Endothelial cell of umbilical vein (primary cell): ENCODE data around the gene NR6A1. TPM values are rescaled to one million over a fixed set of nuclear protein-coding genes. Genes with fewer than 3 reads are reported as not detected.

Experiments
- BruUV-seq: library from RNA; stranded (reverse); fragments of 400-500 nt; replicated peaks from 2 replicates; lab custom pipeline; 2021; lab: Mats Ljungman, UMichigan
- CTCF ChIA-PET: fragments of 300-600, 350-600 bp; sonication (Branson Sonifier 250); formaldehyde crosslinking; loops from one replicate; lab custom pipeline; 2021; ENCODE audit warnings: antibody characterized with exemption, inconsistent platforms; lab: Charles Lee
- POLR2A ChIA-PET: fragments of 300-600, 350-600 bp; sonication (Branson Sonifier 250); formaldehyde crosslinking; loops from one replicate; lab custom pipeline; 2021; ENCODE audit warnings: antibody characterized with exemption, inconsistent platforms; lab: Charles Lee
- DNase-seq: peaks from one replicate; pipeline ENCODE4 v3.0.0-alpha.2; 2011; ENCODE audit warnings: low read depth, low spot score
- FAIRE-seq: peaks from 2 replicates; lab custom pipeline; 2011; peaks lifted over from hg19 to GRCh38; lab: Jason Lieb, UNC
- H2AFZ ChIP-seq: 2 replicates; pipeline ENCODE4 v1.6.0; 2012; ENCODE audit warnings: low read depth, low read length, control low read depth, inconsistent platforms
- H3K27ac ChIP-seq: 2 replicates; pipeline ENCODE4 v1.5.1; 2011; ENCODE audit warnings: low read depth, mild to moderate bottlenecking, control low read depth, low read length, moderate library complexity; ENCODE audit not compliant: insufficient read depth
- H3K27me3 ChIP-seq, 2 experiments: 2 replicates each; pipeline versions ENCODE4 v1.6.0 to v1.6.1; 2011; ENCODE audit warnings: low read length in 2 of 2, mixed read lengths in 1 of 2; ENCODE audit not compliant: control insufficient read depth in 2 of 2, insufficient read depth in 2 of 2
- H3K36me3 ChIP-seq, 2 experiments: 2 replicates in 1 of 2; 3 replicates in 1 of 2; pipeline ENCODE4 v1.5.1; 2011; ENCODE audit warnings: low read length in 2 of 2, mild to moderate bottlenecking in 1 of 2, moderate library complexity in 1 of 2; ENCODE audit not compliant: control insufficient read depth in 2 of 2, insufficient read depth in 2 of 2; ENCODE audit errors: extremely low read depth in 1 of 2
- H3K4me1 ChIP-seq: 3 replicates; pipeline ENCODE4 v1.5.1; 2011; ENCODE audit warnings: mild to moderate bottlenecking, low read length; ENCODE audit not compliant: control insufficient read depth, insufficient read depth; ENCODE audit errors: extremely low read depth
- H3K4me2 ChIP-seq: 2 replicates; pipeline ENCODE4 v1.6.1; 2011; ENCODE audit warnings: low read length, control low read depth, mixed read lengths; ENCODE audit not compliant: insufficient read depth
- H3K4me3 ChIP-seq, 3 experiments: fragments of 200-600 bp in 1 of 3; sonication (generic), shearing (Covaris generic) in 1 of 3; replicated peaks in 1 of 3; 2 replicates each; pipeline ENCODE4 v1.5.1; 2011 to 2016; ENCODE audit warnings: control low read depth in 3 of 3, low read length in 3 of 3, mild to moderate bottlenecking in 2 of 3, inconsistent platforms in 1 of 3, low read depth in 1 of 3, moderate library complexity in 1 of 3; ENCODE audit not compliant: insufficient read depth in 1 of 3
- H3K79me2 ChIP-seq: 2 replicates; pipeline ENCODE4 v1.6.0; 2012; ENCODE audit warnings: low read length, inconsistent platforms; ENCODE audit not compliant: control insufficient read depth, insufficient read depth
- H3K9ac ChIP-seq: replicated peaks from 2 replicates; pipeline ENCODE3; 2011; ENCODE audit warnings: low read length, control low read depth; ENCODE audit not compliant: insufficient read depth; ENCODE audit errors: extremely low read depth
- H3K9me1 ChIP-seq: replicated peaks from 3 replicates; pipeline ENCODE4 v1.6.0; 2011; ENCODE audit warnings: mild to moderate bottlenecking, low read length; ENCODE audit not compliant: control insufficient read depth, insufficient read depth; ENCODE audit errors: extremely low read depth
- H3K9me3 ChIP-seq: replicated peaks from 2 replicates; pipeline ENCODE4 v1.5.1; 2012; ENCODE audit warnings: low read length, inconsistent platforms; ENCODE audit not compliant: control insufficient read depth, insufficient read depth
- H4K20me1 ChIP-seq: replicated peaks from 2 replicates; pipeline ENCODE3; 2011; ENCODE audit warnings: mild to moderate bottlenecking, low read length; ENCODE audit not compliant: control insufficient read depth, insufficient read depth; ENCODE audit errors: extremely low read depth
- EZH2 ChIP-seq: IDR thresholded peaks from 2 replicates; pipeline ENCODE4 v1.6.1; 2012; ENCODE audit warnings: borderline replicate concordance, low read depth, mild to moderate bottlenecking, moderate library complexity, low read length, inconsistent platforms; ENCODE audit not compliant: severe bottlenecking
- FOS ChIP-seq: IDR thresholded peaks from 2 replicates; pipeline ENCODE4 v1.6.1; 2011; ENCODE audit warnings: mild to moderate bottlenecking, low read length, moderate library complexity, borderline replicate concordance; ENCODE audit not compliant: insufficient read depth
- GATA2 ChIP-seq: IDR thresholded peaks from 2 replicates; pipeline ENCODE4 v1.7.0; 2011; ENCODE audit warnings: low read depth, mild to moderate bottlenecking, moderate library complexity, mixed read lengths, low read length; ENCODE audit not compliant: insufficient read length, insufficient read depth
- JUN ChIP-seq: IDR thresholded peaks from 2 replicates; pipeline ENCODE4 v1.6.1; 2011; ENCODE audit warnings: borderline replicate concordance, low read depth; ENCODE audit not compliant: insufficient read length, insufficient read depth
- MYC ChIP-seq: IDR thresholded peaks from one replicate; pipeline ENCODE4 v1.6.1; 2011; ENCODE audit warnings: mild to moderate bottlenecking, low read depth, low read length
- POLR2A ChIP-seq: IDR thresholded peaks from 2 replicates; pipeline ENCODE4 v1.6.1; 2012; ENCODE audit warnings: low read depth, mild to moderate bottlenecking, control low read depth, low read length
- POLR2AphosphoS5 ChIP-seq: IDR thresholded peaks from 2 replicates; pipeline ENCODE4 v1.6.1; 2012; ENCODE audit warnings: low read depth, mild to moderate bottlenecking, control low read depth, low read length, moderate library complexity; ENCODE audit not compliant: insufficient read depth
- dilution Hi-C: fragments of 300-500 bp; cut with MboI; formaldehyde crosslinking; loops from one replicate; pipeline ENCODE4 v1.15.0; 2019; ENCODE audit warnings: low sequenced_read_pairs; ENCODE audit not compliant: extremely low pct_ligation_motif_present
- intact Hi-C: fragments of 100-400 bp; cut with micrococcal nuclease; formaldehyde crosslinking; loops from one replicate; pipeline ENCODE4 v1.10.0; 2022
- polyA plus RNA-seq, 4 experiments: library from polyadenylated mRNA; depleted of rRNA in 3 of 4; stranded (reverse) in 3 of 4; unstranded in 1 of 4; fragments of >200 nt; gene quantifications; 2 replicates each; pipeline versions ENCODE4 v1.2.1 to v1.2.3, GENCODE V29; 2011 to 2012; ENCODE audit warnings: missing spikeins in 1 of 4
- total RNA-seq: library from RNA; stranded (reverse); gene quantifications from 2 replicates; pipeline ENCODE4 v1.2.3, GENCODE V29; 2021
- TF ChIP-seq, protein P1 (sequence below), 2 donors: IDR thresholded peaks; 1 replicate in 1 of 2; 2 replicates in 1 of 2; pipeline ENCODE4 v1.5.1; 2011; ENCODE audit warnings: low read length in 2 of 2, mild to moderate bottlenecking in 2 of 2, moderate library complexity in 2 of 2, control low read depth in 1 of 2, inconsistent platforms in 1 of 2, low read depth in 1 of 2; ENCODE audit not compliant: insufficient read depth in 1 of 2; ENCODE audit errors: extremely low read depth in 1 of 2
- TF ChIP-seq, protein P2 (sequence below): IDR thresholded peaks from 2 replicates; pipeline ENCODE4 v1.6.1; 2011; ENCODE audit not compliant: insufficient read depth, insufficient read length

NR6A1 gene
- total and polyA plus RNA-seq, 2 donors (not counting 3 experiments of a cell fraction or from before 2014, with no cell fraction given), result 0.17 to 1.2 TPM

DNA sequence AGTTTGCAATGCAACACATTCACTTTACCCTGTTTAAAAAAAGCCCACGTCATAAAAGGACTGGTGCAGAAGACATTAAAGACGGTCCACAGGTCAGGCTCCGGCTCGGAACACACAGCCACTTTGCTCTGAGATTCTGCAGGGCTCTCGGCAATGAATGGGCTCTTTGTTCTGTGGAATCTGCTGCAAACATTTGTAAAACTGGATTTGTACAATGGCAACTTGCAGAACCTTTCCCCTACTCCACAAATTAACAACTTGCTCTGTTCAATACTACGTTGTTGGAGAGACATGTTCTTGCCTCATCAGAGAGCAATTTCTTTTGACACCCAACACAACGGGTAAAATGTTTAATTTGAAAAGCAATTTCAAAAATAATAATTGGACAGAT, 250.9 kb downstream of the NR6A1 start:
- no TSS peak for BruUV-seq
- Histone ChIP-seq H4K20me1 (no peaks in the 10 kb centered on the region), H3K4me2 (no peak overlapping the region), H3K9me3 (no peaks in the 10 kb centered on the region), H3K27ac (no peak overlapping the region), H2AFZ (no peak overlapping the region), H3K9me1 (no peaks in the 10 kb centered on the region), H3K4me3 (no peak overlapping the region), H3K79me2 (no peaks in the 10 kb centered on the region), H3K4me1 (no peaks in the 10 kb centered on the region), H3K36me3 (no peaks in the 10 kb centered on the region), H3K27me3 (peaks cover 2% of the 10 kb centered on the region in 2 experiments), H3K9ac (no peak overlapping the region)
- TF ChIP-seq, protein P1, sequence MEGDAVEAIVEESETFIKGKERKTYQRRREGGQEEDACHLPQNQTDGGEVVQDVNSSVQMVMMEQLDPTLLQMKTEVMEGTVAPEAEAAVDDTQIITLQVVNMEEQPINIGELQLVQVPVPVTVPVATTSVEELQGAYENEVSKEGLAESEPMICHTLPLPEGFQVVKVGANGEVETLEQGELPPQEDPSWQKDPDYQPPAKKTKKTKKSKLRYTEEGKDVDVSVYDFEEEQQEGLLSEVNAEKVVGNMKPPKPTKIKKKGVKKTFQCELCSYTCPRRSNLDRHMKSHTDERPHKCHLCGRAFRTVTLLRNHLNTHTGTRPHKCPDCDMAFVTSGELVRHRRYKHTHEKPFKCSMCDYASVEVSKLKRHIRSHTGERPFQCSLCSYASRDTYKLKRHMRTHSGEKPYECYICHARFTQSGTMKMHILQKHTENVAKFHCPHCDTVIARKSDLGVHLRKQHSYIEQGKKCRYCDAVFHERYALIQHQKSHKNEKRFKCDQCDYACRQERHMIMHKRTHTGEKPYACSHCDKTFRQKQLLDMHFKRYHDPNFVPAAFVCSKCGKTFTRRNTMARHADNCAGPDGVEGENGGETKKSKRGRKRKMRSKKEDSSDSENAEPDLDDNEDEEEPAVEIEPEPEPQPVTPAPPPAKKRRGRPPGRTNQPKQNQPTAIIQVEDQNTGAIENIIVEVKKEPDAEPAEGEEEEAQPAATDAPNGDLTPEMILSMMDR (IDR thresholded peaks at IDR 0.05; ENCODE audit: extremely low read depth in 1 of 2, insufficient read depth in 1 of 2, low read depth in 1 of 2, low read length in 2 of 2), result no peak
- no peak for TF ChIP-seq MYC
- TF ChIP-seq, protein P2, sequence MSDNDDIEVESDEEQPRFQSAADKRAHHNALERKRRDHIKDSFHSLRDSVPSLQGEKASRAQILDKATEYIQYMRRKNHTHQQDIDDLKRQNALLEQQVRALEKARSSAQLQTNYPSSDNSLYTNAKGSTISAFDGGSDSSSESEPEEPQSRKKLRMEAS, result no peak
- TF ChIP-seq POLR2A, result no peak
- no peak for TF ChIP-seq JUN
- DNase-seq, result no peak
- dilution Hi-C loops, result no loop called here
- intact Hi-C loops, result no loop called here
- FAIRE-seq, result no peak
- POLR2A ChIA-PET, result no interaction called here
- CTCF ChIA-PET, result interaction anchor here (1.1 kb wide), 1 partner anchor 17 kb away, joined by 5 read pairs; no protein-coding TSS in a partner anchor

DNA sequence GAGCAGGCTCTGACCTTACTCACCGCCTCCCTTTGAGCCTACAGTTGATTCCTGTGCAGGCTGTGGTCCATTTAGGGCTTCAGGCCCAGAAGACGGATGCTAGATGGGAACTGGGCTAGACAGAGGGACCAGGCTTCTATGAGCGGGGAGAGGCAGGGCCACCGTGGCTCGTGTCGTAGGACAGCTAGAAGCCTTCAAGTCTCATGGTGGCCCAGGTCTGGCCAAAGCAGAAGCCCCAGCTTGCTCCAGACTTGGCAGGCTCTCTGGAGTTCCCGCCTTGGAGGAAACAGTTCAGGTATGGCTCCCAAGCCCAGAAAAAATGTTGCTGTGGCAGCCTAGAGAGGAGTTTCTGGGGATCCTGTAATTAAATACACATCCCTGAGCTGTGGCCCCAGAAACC, 253.0 kb downstream of the NR6A1 start:
- Histone ChIP-seq H3K36me3 (no peaks in the 10 kb centered on the region), H3K27ac (no peak overlapping the region), H3K9ac (no peak overlapping the region), H3K9me3 (no peaks in the 10 kb centered on the region), H3K4me3 (no peak overlapping the region), H3K4me1 (no peaks in the 10 kb centered on the region), H3K9me1 (no peaks in the 10 kb centered on the region), H3K27me3 (peaks cover 2% of the 10 kb centered on the region in 2 experiments), H3K79me2 (no peaks in the 10 kb centered on the region), H3K4me2 (no peak overlapping the region), H4K20me1 (no peaks in the 10 kb centered on the region), H2AFZ (no peak overlapping the region)
- intact Hi-C loops (no loop called here), dilution Hi-C loops (no loop called here)
- TF ChIP-seq POLR2A (no peak), EZH2 (no peak), GATA2 (no peak), JUN (no peak), FOS (no peak), POLR2AphosphoS5 (no peak), MYC (no peak)
- TF ChIP-seq, protein P2, result no peak
- TF ChIP-seq, protein P1 (IDR thresholded peaks at IDR 0.05; ENCODE audit: extremely low read depth in 1 of 2, insufficient read depth in 1 of 2, low read depth in 1 of 2, low read length in 2 of 2), result no peak
- FAIRE-seq (no peak), DNase-seq (no peak)
- CTCF ChIA-PET, result interaction anchor here (1.2 to 5.5 kb wide), 2 partner anchors 18 to 19 kb away, joined by 6 to 28 read pairs; no protein-coding TSS in a partner anchor
- POLR2A ChIA-PET, result no interaction called here
- BruUV-seq, result no TSS peak
